H9 (cell line): ENCODE data around the gene SCUBE3. TPM values are rescaled to one million over a fixed set of nuclear protein-coding genes. Genes with fewer than 3 reads are reported as not detected.

ENCODE experiments used
- DNase-seq: peaks from one replicate; pipeline ENCODE4 v3.0.0-alpha.2; 2017
- H2AFZ ChIP-seq: one replicate; pipeline ENCODE4 v1.6.1; 2013; ENCODE audit warnings: mild to moderate bottlenecking, low read length, control low read depth, moderate library complexity
- H2AK5ac ChIP-seq: 2 replicates; pipeline ENCODE4 v1.6.1; 2013; ENCODE audit warnings: low read length, control low read depth, mixed read lengths; ENCODE audit not compliant: insufficient read length
- H2BK120ac ChIP-seq: one replicate; pipeline ENCODE4 v1.6.1; 2013; ENCODE audit warnings: low read depth, mild to moderate bottlenecking, low read length, control low read depth, inconsistent platforms; ENCODE audit not compliant: poor library complexity, severe bottlenecking
- H2BK12ac ChIP-seq: 2 replicates; pipeline ENCODE4 v1.6.1; 2013; ENCODE audit warnings: low read length, control low read depth, mixed read lengths, low read depth; ENCODE audit not compliant: insufficient read length
- H2BK15ac ChIP-seq: 2 replicates; pipeline ENCODE4 v1.6.1; 2013; ENCODE audit warnings: low read depth, low read length, control low read depth
- H2BK20ac ChIP-seq: one replicate; pipeline ENCODE4 v1.6.1; 2013; ENCODE audit warnings: low read depth, mild to moderate bottlenecking, low read length, control low read depth, inconsistent platforms; ENCODE audit not compliant: poor library complexity, severe bottlenecking
- H2BK5ac ChIP-seq: 2 replicates; pipeline ENCODE4 v1.6.1; 2013; ENCODE audit warnings: low read length, control low read depth, mixed read lengths; ENCODE audit not compliant: insufficient read length
- H3K14ac ChIP-seq: 2 replicates; pipeline ENCODE4 v1.6.1; 2013; ENCODE audit warnings: low read length, control low read depth; ENCODE audit not compliant: insufficient read depth
- H3K18ac ChIP-seq: 2 replicates; pipeline ENCODE4 v1.6.1; 2013; ENCODE audit warnings: low read depth, mild to moderate bottlenecking, mixed read lengths, low read length, control low read depth; ENCODE audit not compliant: insufficient read length
- H3K23ac ChIP-seq: 2 replicates; pipeline ENCODE4 v1.6.1; 2013; ENCODE audit warnings: low read length, control low read depth, mixed read lengths, low read depth; ENCODE audit not compliant: insufficient read length
- H3K23me2 ChIP-seq: 2 replicates; pipeline ENCODE4 v1.6.1; 2013; ENCODE audit warnings: low read depth, mild to moderate bottlenecking, mixed read lengths, low read length, control low read depth; ENCODE audit not compliant: insufficient read length, poor library complexity, severe bottlenecking
- H3K27ac ChIP-seq: 2 replicates; pipeline ENCODE4 v1.5.1; 2013; ENCODE audit warnings: low read length, control low read depth, mixed read lengths, low read depth; ENCODE audit not compliant: insufficient read length
- H3K27me3 ChIP-seq: 2 replicates; pipeline ENCODE4 v1.6.1; 2013; ENCODE audit warnings: low read length, control low read depth, inconsistent platforms; ENCODE audit not compliant: insufficient read depth
- H3K4ac ChIP-seq: 2 replicates; pipeline ENCODE4 v1.6.1; 2013; ENCODE audit warnings: low read depth, mild to moderate bottlenecking, control low read depth, inconsistent platforms, low read length, moderate library complexity
- H3K4me1 ChIP-seq: 2 replicates; pipeline ENCODE4 v1.6.1; 2013; ENCODE audit warnings: low read length, control low read depth, inconsistent platforms; ENCODE audit not compliant: insufficient read depth
- H3K4me2 ChIP-seq: 2 replicates; pipeline ENCODE4 v1.6.1; 2013; ENCODE audit warnings: low read length, control low read depth, mixed read lengths; ENCODE audit not compliant: insufficient read length, insufficient read depth
- H3K56ac ChIP-seq: 2 replicates; pipeline ENCODE4 v1.6.1; 2013; ENCODE audit warnings: low read depth, mild to moderate bottlenecking, mixed read lengths, low read length, control low read depth; ENCODE audit not compliant: insufficient read length
- H3K79me1 ChIP-seq: 2 replicates; pipeline ENCODE4 v1.6.1; 2013; ENCODE audit warnings: low read depth, mild to moderate bottlenecking, moderate library complexity, low read length, control low read depth, inconsistent platforms; ENCODE audit not compliant: insufficient read depth, poor library complexity, severe bottlenecking
- H3K79me2 ChIP-seq: 2 replicates; pipeline ENCODE4 v1.6.1; 2013; ENCODE audit warnings: low read length, control low read depth, inconsistent platforms; ENCODE audit not compliant: insufficient read depth
- H3K9ac ChIP-seq: 2 replicates; pipeline ENCODE4 v1.6.1; 2013; ENCODE audit warnings: low read length, control low read depth, mixed read lengths; ENCODE audit not compliant: insufficient read length; ENCODE audit errors: extremely low read depth
- H3K9me3 ChIP-seq: one replicate; pipeline ENCODE4 v1.6.1; 2013; ENCODE audit warnings: low read depth, low read length, inconsistent platforms; ENCODE audit not compliant: control insufficient read depth
- H3T11ph ChIP-seq: one replicate; pipeline ENCODE4 v1.6.1; 2013; ENCODE audit warnings: mild to moderate bottlenecking, low read length, control low read depth, inconsistent platforms
- H4K20me1 ChIP-seq: one replicate; pipeline ENCODE4 v1.6.1; 2013; ENCODE audit not compliant: control insufficient read depth, insufficient read length, insufficient read depth
- H4K5ac ChIP-seq: 2 replicates; pipeline ENCODE4 v1.6.1; 2013; ENCODE audit warnings: low read depth, mild to moderate bottlenecking, mixed read lengths, low read length, control low read depth; ENCODE audit not compliant: insufficient read length
- H4K8ac ChIP-seq: replicated peaks from 2 replicates; pipeline ENCODE4 v1.6.1; 2013; ENCODE audit warnings: low read length, control low read depth, mixed read lengths, low read depth; ENCODE audit not compliant: insufficient read length
- H4K91ac ChIP-seq: 2 replicates; pipeline ENCODE4 v1.6.1; 2013; ENCODE audit warnings: low read depth, mild to moderate bottlenecking, moderate library complexity, mixed read lengths, low read length, control low read depth; ENCODE audit not compliant: insufficient read length
- H3K27ac Mint-ChIP-seq, 3 experiments: 2 replicates in 2 of 3; 3 replicates in 1 of 3; pipeline ENCODE4 v1.8.0; 2020 to 2021; ENCODE audit warnings: mixed read lengths in 3 of 3, mild to moderate bottlenecking in 1 of 3, moderate library complexity in 1 of 3
- H3K27me3 Mint-ChIP-seq: 2 replicates; pipeline ENCODE4 v1.8.0; 2021; ENCODE audit warnings: low read depth, mild to moderate bottlenecking, moderate library complexity, mixed read lengths
- H3K36me3 Mint-ChIP-seq, 3 experiments: 2 replicates in 2 of 3; 3 replicates in 1 of 3; pipeline ENCODE4 v1.8.0; 2020 to 2021; ENCODE audit warnings: low read depth in 3 of 3, mixed read lengths in 3 of 3; ENCODE audit not compliant: insufficient read depth in 1 of 3
- H3K4me1 Mint-ChIP-seq, 2 experiments: 2 replicates each; pipeline ENCODE4 v1.8.0; 2020; ENCODE audit warnings: mixed read lengths in 2 of 2
- H3K4me3 Mint-ChIP-seq, 2 experiments: 2 replicates in 1 of 2; 3 replicates in 1 of 2; pipeline ENCODE4 v1.8.0; 2020 to 2021; ENCODE audit warnings: mild to moderate bottlenecking in 2 of 2, mixed read lengths in 2 of 2, moderate library complexity in 1 of 2
- H3K9me3 Mint-ChIP-seq, 2 experiments: 2 replicates in 1 of 2; 3 replicates in 1 of 2; pipeline ENCODE4 v1.8.0; 2020; ENCODE audit warnings: mild to moderate bottlenecking in 2 of 2, mixed read lengths in 2 of 2, moderate library complexity in 1 of 2
- CTCF ChIP-seq: fragments of 200-600 bp; sonication (generic); conservative IDR thresholded peaks from 3 replicates; pipeline ENCODE4 v1.8.0; 2021; ENCODE audit warnings: antibody characterized with exemption, mild to moderate bottlenecking
- WGBS: extraction: QIAGEN DNeasy Blood & Tissue Kit; methylation state at CpG from one replicate; pipeline ENCODE4 v1.1.7; 2013; ENCODE audit warnings: missing lambda C conversion rate, low lambda C conversion rate, mixed read lengths; ENCODE audit not compliant: insufficient read length; ENCODE audit errors: extremely low coverage; 5-methylcytosine and 5-hydroxymethylcytosine counted together
- total RNA-seq: library from RNA; stranded (reverse); gene quantifications from 2 replicates; pipeline ENCODE4 v1.2.1, GENCODE V29; 2021

Gene SCUBE3
- total RNA-seq, 1 experiment from 2014 or later, result 2.7 TPM

DNA sequence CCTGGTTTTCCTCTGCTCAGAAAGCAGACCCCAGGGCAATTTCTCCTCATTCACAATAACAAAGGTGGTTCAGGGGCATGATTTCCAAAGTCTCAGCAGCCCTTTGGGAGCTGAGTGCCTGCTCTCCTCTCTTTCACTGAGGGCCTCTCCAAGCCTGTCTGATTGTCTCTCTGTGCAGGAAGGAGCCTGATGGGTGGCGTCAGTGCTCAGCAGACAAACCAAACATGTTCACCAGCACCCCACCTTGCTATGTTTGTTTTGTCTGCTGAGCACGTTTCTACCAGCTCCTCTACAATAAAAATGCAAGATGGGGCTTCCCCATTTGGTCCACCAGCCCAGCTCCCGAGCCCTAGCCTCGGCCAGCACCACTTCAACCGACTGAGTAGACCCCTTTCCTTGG, 47.2 kb upstream of the SCUBE3 start:
- Histone ChIP-seq H3K27ac (no peak overlapping the region), H2BK12ac (no peak overlapping the region)
- no peak overlapping the region for H3K27ac Mint-ChIP-seq

More for the DNA sequence above, 47.2 kb upstream of the SCUBE3 start:
- no peak overlapping the region for H2BK120ac ChIP-seq
- no peak overlapping the region for H3K4me2 ChIP-seq
- Mint-ChIP-seq H3K9me3 (peaks cover 5% of the 10 kb centered on the region in 2 experiments; a peak in 4 of 5 replicates), H3K4me1 (peaks cover 6 to 11% of the 10 kb centered on the region in 2 experiments; a peak in 3 of 4 replicates), H3K27me3 (peaks cover 45% of the 10 kb centered on the region), H3K4me3 (no peak overlapping the region), H3K36me3 (peaks cover 0 to 6% (median 5%) of the 10 kb centered on the region in 3 experiments; a peak in 3 of 7 replicates)
- H3K18ac ChIP-seq, result no peak overlapping the region
- no peaks in the 10 kb centered on the region for H3K9me3 ChIP-seq
- H3K27me3 ChIP-seq, result no peaks in the 10 kb centered on the region
- no peak overlapping the region for H4K5ac ChIP-seq
- no peak overlapping the region for H2BK15ac ChIP-seq
- no peak for DNase-seq
- no peak overlapping the region for H3K56ac ChIP-seq
- H3K9ac ChIP-seq, result no peak overlapping the region
- H4K8ac ChIP-seq, result no peak overlapping the region
- H3T11ph ChIP-seq, result no peak overlapping the region
- H2BK20ac ChIP-seq, result no peak overlapping the region
- no peak for TF ChIP-seq CTCF
- no peak overlapping the region for H2AFZ ChIP-seq
- H3K14ac ChIP-seq, result no peak overlapping the region
- no peak overlapping the region for H4K91ac ChIP-seq
- no peak overlapping the region for H3K4ac ChIP-seq
- no peaks in the 10 kb centered on the region for H3K4me1 ChIP-seq
- no peaks in the 10 kb centered on the region for H3K23me2 ChIP-seq
- no peaks in the 10 kb centered on the region for H4K20me1 ChIP-seq
- no peaks in the 10 kb centered on the region for H3K79me1 ChIP-seq
- no peaks in the 10 kb centered on the region for H3K79me2 ChIP-seq
- no CpG with 5 or more reads among the region's 5 CpGs for WGBS
- H3K23ac ChIP-seq, result no peak overlapping the region
- H2BK5ac ChIP-seq, result no peak overlapping the region
- H2AK5ac ChIP-seq, result no peak overlapping the region
